ENCODE results near the gene UNC5B.

- no peak for TF ChIP-seq POLR2AphosphoS5 (IDR thresholded peaks at IDR 0.05; ENCODE audit: borderline replicate concordance, low read depth, low read length)
- TF ChIP-seq FOXP2 (optimal IDR thresholded peaks at IDR 0.05; ENCODE audit: control extremely low read depth, extremely low read length, insufficient read depth), result no peak
Observed at GRCh38 chr10:71259815-71260501, 47.6 kb downstream of the UNC5B start.
